Mesenchymal stem cell (in vitro differentiated cells and primary cell): ENCODE data around the gene JOSD1.

ENCODE experiments used
- DNase-seq: peaks from one replicate; pipeline ENCODE4 v3.0.0-alpha.2; 2013
- H2AFZ ChIP-seq: one replicate; pipeline ENCODE4 v1.6.1; 2013; ENCODE audit warnings: low read depth, mild to moderate bottlenecking, control low read depth, inconsistent platforms, low read length, moderate library complexity
- H2AK5ac ChIP-seq: 2 replicates; pipeline ENCODE4 v1.6.1; 2013; ENCODE audit warnings: low read length, moderate library complexity, mild to moderate bottlenecking, inconsistent platforms; ENCODE audit not compliant: severe bottlenecking
- H2BK120ac ChIP-seq: one replicate; pipeline ENCODE4 v1.6.1; 2013; ENCODE audit warnings: low read depth, mild to moderate bottlenecking, inconsistent platforms, low read length, moderate library complexity
- H2BK12ac ChIP-seq, 2 experiments: one replicate each; pipeline ENCODE4 v1.6.1; 2013; ENCODE audit warnings: inconsistent platforms in 2 of 2, low read length in 2 of 2, mild to moderate bottlenecking in 2 of 2, moderate library complexity in 2 of 2, control low read depth in 1 of 2
- H2BK15ac ChIP-seq: one replicate; pipeline ENCODE4 v1.6.1; 2013; ENCODE audit warnings: mild to moderate bottlenecking, low read depth, inconsistent platforms; ENCODE audit not compliant: poor library complexity, severe bottlenecking
- H2BK5ac ChIP-seq: 2 replicates; pipeline ENCODE4 v1.6.1; 2013; ENCODE audit warnings: low read depth, mild to moderate bottlenecking, low read length, control low read depth, inconsistent platforms; ENCODE audit not compliant: poor library complexity, severe bottlenecking
- H3K14ac ChIP-seq, 2 experiments: one replicate each; pipeline ENCODE4 v1.6.1; 2013; ENCODE audit warnings: inconsistent platforms in 2 of 2, low read length in 2 of 2, control low read depth in 1 of 2, mild to moderate bottlenecking in 1 of 2, moderate library complexity in 1 of 2
- H3K18ac ChIP-seq, 2 experiments: one replicate each; pipeline ENCODE4 v1.6.1; 2013; ENCODE audit warnings: inconsistent platforms in 2 of 2, low read length in 2 of 2, control low read depth in 1 of 2, low read depth in 1 of 2, mild to moderate bottlenecking in 1 of 2
- H3K23ac ChIP-seq, 2 experiments: one replicate each; pipeline ENCODE4 v1.6.1; 2013; ENCODE audit warnings: inconsistent platforms in 2 of 2, low read length in 2 of 2, mild to moderate bottlenecking in 2 of 2, moderate library complexity in 2 of 2, control low read depth in 1 of 2
- H3K27ac ChIP-seq: 2 replicates; pipeline ENCODE4 v1.5.1; 2013; ENCODE audit warnings: mild to moderate bottlenecking, moderate library complexity, low read length, control low read depth, inconsistent platforms; ENCODE audit not compliant: poor library complexity, severe bottlenecking
- H3K27me3 ChIP-seq, 2 experiments: 2 replicates each; pipeline versions ENCODE4 v1.6.1 to v1.7.0; 2013; ENCODE audit warnings: low read length in 2 of 2, mild to moderate bottlenecking in 2 of 2, moderate library complexity in 2 of 2, control low read depth in 1 of 2, inconsistent platforms in 1 of 2; ENCODE audit not compliant: control insufficient read depth in 1 of 2, insufficient read depth in 1 of 2
- H3K36me3 ChIP-seq, 2 experiments: 2 replicates each; pipeline versions ENCODE4 v1.6.1 to v1.7.0; 2013; ENCODE audit warnings: low read length in 2 of 2, control low read depth in 1 of 2, inconsistent platforms in 1 of 2, low read depth in 1 of 2, mild to moderate bottlenecking in 1 of 2; ENCODE audit not compliant: insufficient read depth in 2 of 2, control insufficient read depth in 1 of 2
- H3K4ac ChIP-seq, 2 experiments: one replicate each; pipeline ENCODE4 v1.6.1; 2013; ENCODE audit warnings: inconsistent platforms in 2 of 2, low read length in 2 of 2, mild to moderate bottlenecking in 2 of 2, moderate library complexity in 2 of 2, control low read depth in 1 of 2, low read depth in 1 of 2
- H3K4me1 ChIP-seq: 2 replicates; pipeline ENCODE4 v1.6.1; 2013; ENCODE audit warnings: low read depth, low read length, control low read depth; ENCODE audit not compliant: control insufficient read depth, insufficient read depth
- H3K4me2 ChIP-seq: 2 replicates; pipeline ENCODE4 v1.6.1; 2013; ENCODE audit warnings: low read length, mild to moderate bottlenecking, inconsistent platforms; ENCODE audit not compliant: poor library complexity, severe bottlenecking
- H3K4me3 ChIP-seq, 2 experiments: 2 replicates each; pipeline versions ENCODE4 v1.5.1 to v1.7.0; 2013; ENCODE audit warnings: low read length in 2 of 2, mild to moderate bottlenecking in 2 of 2, control low read depth in 1 of 2, low read depth in 1 of 2; ENCODE audit not compliant: insufficient read depth in 1 of 2
- H3K79me1 ChIP-seq: replicated peaks from 2 replicates; pipeline ENCODE4 v1.6.1; 2013; ENCODE audit warnings: mild to moderate bottlenecking, control low read depth, low read length, inconsistent platforms; ENCODE audit not compliant: poor library complexity, severe bottlenecking
- H3K9ac ChIP-seq: 2 replicates; pipeline ENCODE4 v1.7.0; 2013; ENCODE audit warnings: mild to moderate bottlenecking, low read length, moderate library complexity
- H3K9me3 ChIP-seq: 2 replicates; pipeline ENCODE4 v1.7.0; 2013; ENCODE audit warnings: mild to moderate bottlenecking, low read length; ENCODE audit not compliant: control insufficient read depth
- H4K8ac ChIP-seq: one replicate; pipeline ENCODE4 v1.6.1; 2013; ENCODE audit warnings: inconsistent platforms, mild to moderate bottlenecking, low read length, moderate library complexity
- H4K91ac ChIP-seq: one replicate; pipeline ENCODE4 v1.6.1; 2013; ENCODE audit warnings: mild to moderate bottlenecking, low read length, inconsistent platforms
- WGBS: methylation state at CpG from one replicate; pipeline ENCODE4 v1.1.7; 2013; ENCODE audit warnings: mixed read lengths; 5-methylcytosine and 5-hydroxymethylcytosine counted together

JOSD1 gene

GRCh38 chr22:38745676-38746460 lies 45.1 kb upstream of the JOSD1 start:
- no peak overlapping the region for H2AK5ac ChIP-seq
- no peaks in the 10 kb centered on the region for H3K9me3 ChIP-seq
- H2BK15ac ChIP-seq: no peak overlapping the region
- no peak for DNase-seq
- no peak overlapping the region for H3K4me2 ChIP-seq
- H3K79me1 ChIP-seq: peaks cover 11% of the 10 kb centered on the region
- H3K4ac ChIP-seq: no peak overlapping the region
- H3K23ac ChIP-seq: no peak overlapping the region
- no peak overlapping the region for H2BK12ac ChIP-seq
- H3K9ac ChIP-seq: no peak overlapping the region
- no peak overlapping the region for H2AFZ ChIP-seq
- peaks cover 3% of the 10 kb centered on the region for H3K4me1 ChIP-seq
- no peaks in the 10 kb centered on the region for H3K27me3 ChIP-seq
- no peak overlapping the region for H3K18ac ChIP-seq
- H3K36me3 ChIP-seq: peaks cover 81 to 92% of the 10 kb centered on the region in 2 experiments
- H4K91ac ChIP-seq: no peak overlapping the region
- no peak overlapping the region for H4K8ac ChIP-seq
- 94% methylated on average over 13 of the region's 14 CpGs for WGBS
- no peak overlapping the region for H3K4me3 ChIP-seq
- no peak overlapping the region for H3K14ac ChIP-seq
- no peak overlapping the region for H3K27ac ChIP-seq
- no peak overlapping the region for H2BK5ac ChIP-seq
- H2BK120ac ChIP-seq: no peak overlapping the region

GRCh38 chr22:38744981-38745380 lies 44.2 kb upstream of the JOSD1 start:
- H2AK5ac ChIP-seq: no peak overlapping the region
- 97% methylated on average over 5 of the region's 6 CpGs for WGBS
- H3K4me2 ChIP-seq: no peak overlapping the region
- no peaks in the 10 kb centered on the region for H3K9me3 ChIP-seq
- peaks cover 81 to 92% of the 10 kb centered on the region in 2 experiments for H3K36me3 ChIP-seq
- H3K4me3 ChIP-seq: no peak overlapping the region
- no peaks in the 10 kb centered on the region for H3K27me3 ChIP-seq
- no peak overlapping the region for H2BK12ac ChIP-seq
- no peak overlapping the region for H3K14ac ChIP-seq
- H4K8ac ChIP-seq: no peak overlapping the region
- no peak overlapping the region for H3K18ac ChIP-seq
- no peak overlapping the region for H3K23ac ChIP-seq
- no peak overlapping the region for H3K9ac ChIP-seq
- H4K91ac ChIP-seq: no peak overlapping the region
- DNase-seq: no peak
- no peak overlapping the region for H3K27ac ChIP-seq
- no peak overlapping the region for H2BK5ac ChIP-seq
- H2BK15ac ChIP-seq: no peak overlapping the region
- peaks cover 11% of the 10 kb centered on the region for H3K79me1 ChIP-seq
- H3K4me1 ChIP-seq: peaks cover 3% of the 10 kb centered on the region
- no peak overlapping the region for H2BK120ac ChIP-seq
- H3K4ac ChIP-seq: no peak overlapping the region
- H2AFZ ChIP-seq: no peak overlapping the region

- Histone ChIP-seq H2AK5ac (no peak overlapping the region), H3K4ac (no peak overlapping the region), H3K4me1 (no peaks in the 10 kb centered on the region), H3K27ac (no peak overlapping the region), H2BK15ac (no peak overlapping the region), H4K91ac (no peak overlapping the region), H2BK12ac (no peak overlapping the region), H3K9ac (no peak overlapping the region), H3K79me1 (peaks cover 15% of the 10 kb centered on the region), H3K4me3 (no peak overlapping the region), H3K27me3 (no peaks in the 10 kb centered on the region), H4K8ac (no peak overlapping the region), H3K14ac (no peak overlapping the region), H3K36me3 (peaks cover 86 to 92% of the 10 kb centered on the region in 2 experiments), H3K4me2 (no peak overlapping the region), H3K18ac (no peak overlapping the region), H2AFZ (no peak overlapping the region), H2BK5ac (no peak overlapping the region), H3K9me3 (no peaks in the 10 kb centered on the region), H3K23ac (no peak overlapping the region), H2BK120ac (no peak overlapping the region)
- DNase-seq: no peak
- WGBS: 96% methylated on average over 25 of the region's 25 CpGs
Observed at GRCh38 chr22:38742176-38742942, 41.6 kb upstream of the JOSD1 start.

GRCh38 chr22:38741576-38741975 lies 40.8 kb upstream of the JOSD1 start:
- Histone ChIP-seq H3K36me3 (peaks cover 89 to 98% of the 10 kb centered on the region in 2 experiments), H3K4me2 (no peak overlapping the region), H3K9me3 (no peaks in the 10 kb centered on the region), H3K9ac (no peak overlapping the region), H3K4me1 (no peaks in the 10 kb centered on the region), H3K4me3 (no peak overlapping the region), H3K14ac (no peak overlapping the region), H3K23ac (no peak overlapping the region), H2BK120ac (no peak overlapping the region), H2AFZ (no peak overlapping the region), H2BK5ac (no peak overlapping the region), H3K27me3 (no peaks in the 10 kb centered on the region), H2BK12ac (no peak overlapping the region), H4K91ac (no peak overlapping the region), H2BK15ac (no peak overlapping the region), H3K79me1 (peaks cover 15% of the 10 kb centered on the region), H4K8ac (no peak overlapping the region), H3K4ac (no peak overlapping the region), H3K18ac (no peak overlapping the region), H2AK5ac (no peak overlapping the region), H3K27ac (no peak overlapping the region)
- DNase-seq: no peak
- WGBS: 96% methylated on average over 10 of the region's 10 CpGs
